HUES6 (cell line): Measurements from ENCODE around the gene FKBP5.

ENCODE experiments used
- H3K27ac ChIP-seq: 2 replicates; pipeline ENCODE4 v1.7.0; 2013; ENCODE audit warnings: low read depth, mild to moderate bottlenecking, low read length, inconsistent platforms
- H3K27me3 ChIP-seq: 2 replicates; pipeline ENCODE4 v1.6.1; 2013; ENCODE audit warnings: low read length; ENCODE audit not compliant: control insufficient read depth, insufficient read depth
- H3K36me3 ChIP-seq: 2 replicates; pipeline ENCODE4 v1.6.1; 2013; ENCODE audit warnings: low read length; ENCODE audit not compliant: control insufficient read depth, insufficient read depth
- H3K4me1 ChIP-seq: 2 replicates; pipeline ENCODE4 v1.6.1; 2013; ENCODE audit warnings: low read length; ENCODE audit not compliant: control insufficient read depth, insufficient read depth
- H3K4me3 ChIP-seq: 2 replicates; pipeline ENCODE4 v1.5.1; 2013; ENCODE audit warnings: low read depth, low read length
- H3K9ac ChIP-seq: one replicate; pipeline ENCODE4 v1.6.1; 2013; ENCODE audit warnings: mild to moderate bottlenecking, low read length
- H3K9me3 ChIP-seq: 2 replicates; pipeline ENCODE4 v1.6.1; 2013; ENCODE audit warnings: low read depth, low read length; ENCODE audit not compliant: control insufficient read depth, insufficient read depth

FKBP5 gene

GRCh38 chr6:35635601-35636597 lies 52.8 kb downstream of the FKBP5 start:
- no peak overlapping the region for H3K27ac ChIP-seq
- no peak overlapping the region for H3K9ac ChIP-seq
- H3K4me3 ChIP-seq = no peak overlapping the region
- no peaks in the 10 kb centered on the region for H3K27me3 ChIP-seq
- H3K36me3 ChIP-seq = peaks cover 17% of the 10 kb centered on the region
- H3K9me3 ChIP-seq = no peaks in the 10 kb centered on the region
- no peaks in the 10 kb centered on the region for H3K4me1 ChIP-seq

GRCh38 chr6:35634316-35634715 lies 54.4 kb downstream of the FKBP5 start:
- H3K4me1 ChIP-seq = no peaks in the 10 kb centered on the region
- no peak overlapping the region for H3K27ac ChIP-seq
- no peak overlapping the region for H3K4me3 ChIP-seq
- H3K27me3 ChIP-seq = no peaks in the 10 kb centered on the region
- no peaks in the 10 kb centered on the region for H3K9me3 ChIP-seq
- peaks cover 8% of the 10 kb centered on the region for H3K36me3 ChIP-seq
- no peak overlapping the region for H3K9ac ChIP-seq

- peaks cover 8% of the 10 kb centered on the region for H3K36me3 ChIP-seq
- H3K27me3 ChIP-seq = no peaks in the 10 kb centered on the region
- no peaks in the 10 kb centered on the region for H3K4me1 ChIP-seq
- H3K9ac ChIP-seq = no peak overlapping the region
- H3K9me3 ChIP-seq = no peaks in the 10 kb centered on the region
- no peak overlapping the region for H3K4me3 ChIP-seq
- H3K27ac ChIP-seq = no peak overlapping the region
Observed at GRCh38 chr6:35633579-35634089, 55.1 kb downstream of the FKBP5 start.

- H3K36me3 ChIP-seq = no peaks in the 10 kb centered on the region
- H3K27ac ChIP-seq = no peak overlapping the region
- no peaks in the 10 kb centered on the region for H3K27me3 ChIP-seq
Observed at GRCh38 chr6:35629876-35630378, 58.8 kb downstream of the FKBP5 start.

GRCh38 chr6:35626401-35626800 lies 62.3 kb downstream of the FKBP5 start:
- Histone ChIP-seq H3K4me3 (no peak overlapping the region), H3K9ac (no peak overlapping the region), H3K27me3 (no peaks in the 10 kb centered on the region), H3K9me3 (no peaks in the 10 kb centered on the region), H3K4me1 (no peaks in the 10 kb centered on the region), H3K36me3 (peaks cover 5% of the 10 kb centered on the region; the same call in 1 of the 2 replicates), H3K27ac (no peak overlapping the region)

More at GRCh38 chr6:35629876-35630378, 58.8 kb downstream of the FKBP5 start:
- Histone ChIP-seq H3K9ac (no peak overlapping the region), H3K9me3 (no peaks in the 10 kb centered on the region), H3K4me1 (no peaks in the 10 kb centered on the region), H3K4me3 (no peak overlapping the region)

GRCh38 chr6:35624341-35625070 lies 64.2 kb downstream of the FKBP5 start:
- H3K9me3 ChIP-seq = no peaks in the 10 kb centered on the region
- no peaks in the 10 kb centered on the region for H3K4me1 ChIP-seq
- H3K4me3 ChIP-seq = no peak overlapping the region
- no peak overlapping the region for H3K9ac ChIP-seq
- peaks cover 11% of the 10 kb centered on the region; the same call in 1 of the 2 replicates for H3K36me3 ChIP-seq
- H3K27me3 ChIP-seq = no peaks in the 10 kb centered on the region
- H3K27ac ChIP-seq = no peak overlapping the region

GRCh38 chr6:35622283-35622682 lies 66.4 kb downstream of the FKBP5 start:
- H3K9me3 ChIP-seq = no peaks in the 10 kb centered on the region
- no peak overlapping the region for H3K4me3 ChIP-seq
- peaks cover 28% of the 10 kb centered on the region for H3K36me3 ChIP-seq
- H3K9ac ChIP-seq = no peak overlapping the region
- no peaks in the 10 kb centered on the region for H3K27me3 ChIP-seq
- H3K4me1 ChIP-seq = no peaks in the 10 kb centered on the region
- no peak overlapping the region for H3K27ac ChIP-seq

GRCh38 chr6:35620706-35621105 lies 68.0 kb downstream of the FKBP5 start:
- Histone ChIP-seq H3K36me3 (peaks cover 28% of the 10 kb centered on the region), H3K4me1 (no peaks in the 10 kb centered on the region), H3K9ac (no peak overlapping the region), H3K27ac (no peak overlapping the region), H3K27me3 (no peaks in the 10 kb centered on the region), H3K4me3 (no peak overlapping the region), H3K9me3 (no peaks in the 10 kb centered on the region)

- no peaks in the 10 kb centered on the region for H3K27me3 ChIP-seq
- 0 out of 2 replicates have a peak, but pooled peaks cover 6% of the 10 kb centered on the region for H3K4me1 ChIP-seq
- no peak overlapping the region for H3K27ac ChIP-seq
- no peaks in the 10 kb centered on the region; the same call in 1 of the 2 replicates for H3K9me3 ChIP-seq
- no peak overlapping the region for H3K4me3 ChIP-seq
- H3K36me3 ChIP-seq = peaks cover 13% of the 10 kb centered on the region
- H3K9ac ChIP-seq = no peak overlapping the region
Observed at GRCh38 chr6:35613762-35614161, 75.0 kb downstream of the FKBP5 start.

GRCh38 chr6:35611240-35611639 lies 77.5 kb downstream of the FKBP5 start:
- H3K4me3 ChIP-seq = no peak overlapping the region
- H3K27me3 ChIP-seq = no peaks in the 10 kb centered on the region
- 0 out of 2 replicates have a peak, but pooled peaks cover 6% of the 10 kb centered on the region for H3K4me1 ChIP-seq
- H3K27ac ChIP-seq = no peak overlapping the region
- no peak overlapping the region for H3K9ac ChIP-seq
- no peaks in the 10 kb centered on the region; the same call in 1 of the 2 replicates for H3K9me3 ChIP-seq
- no peaks in the 10 kb centered on the region; the same call in 1 of the 2 replicates for H3K36me3 ChIP-seq
